Prostate gland (tissue), 2 donors: ENCODE data around the gene FHIT. TPM values are rescaled to one million over a fixed set of nuclear protein-coding genes. Genes with fewer than 3 reads are reported as not detected.

Experiments used
- DNase-seq: peaks from one replicate; pipeline ENCODE4 v3.0.0-alpha.2; 2019; ENCODE audit warnings: low spot score
- H3K27ac ChIP-seq, 2 donors: fragments of 200-600 bp; sonication (generic); 2 replicates each; pipeline ENCODE4 v1.5.1; 2017 to 2019
- H3K27me3 ChIP-seq: fragments of 200-600 bp; sonication (generic); replicated peaks from 2 replicates; pipeline ENCODE4 v1.5.1; 2019; ENCODE audit not compliant: insufficient read depth
- H3K36me3 ChIP-seq, 2 donors: fragments of 200-600 bp; sonication (generic); 1 replicate in 1 of 2; 2 replicates in 1 of 2; pipeline versions ENCODE4 v1.5.1 to v1.8.1; 2017 to 2019
- H3K4me1 ChIP-seq: fragments of 200-600 bp; sonication (generic); replicated peaks from 2 replicates; pipeline ENCODE4 v1.5.1; 2019
- H3K4me3 ChIP-seq, 2 donors: fragments of 200-600 bp; sonication (generic); 2 replicates each; pipeline ENCODE4 v1.5.1; 2017 to 2019
- H3K9me3 ChIP-seq: fragments of 200-600 bp; sonication (generic); 2 replicates; pipeline ENCODE4 v1.5.1; 2017
- POLR2A ChIP-seq: fragments of 450-650 bp; IDR thresholded peaks from one replicate; pipeline ENCODE4 v1.6.1; 2016; ENCODE audit warnings: antibody characterized with exemption, mild to moderate bottlenecking
- POLR2AphosphoS5 ChIP-seq: sonication (generic); formaldehyde crosslinking; IDR thresholded peaks from one replicate; pipeline ENCODE4 v1.6.1; 2017; ENCODE audit warnings: antibody characterized with exemption
- WGBS: methylation state at CpG from one replicate; pipeline ENCODE4 v1.1.5; 2018; 5-methylcytosine and 5-hydroxymethylcytosine counted together
- intact Hi-C: fragments of 100-400 bp; cut with DNase I; formaldehyde crosslinking; loops from one replicate; pipeline ENCODE4 v1.14.2; 2022
- total RNA-seq, 2 donors: library from RNA; depleted of rRNA; stranded (reverse); fragments of >200 nt; gene quantifications; one replicate each; pipeline ENCODE4 v1.1.0, GENCODE V29; 2016
- TF ChIP-seq, protein P1 (sequence below), 4 experiments: fragments of 200-600 bp in 2 of 4; fragments of 450-650 bp in 2 of 4; sonication (generic) in 2 of 4; IDR thresholded peaks; 1 replicate in 3 of 4; 2 replicates in 1 of 4; pipeline ENCODE4 v1.5.1; 2016 to 2019; ENCODE audit warnings: antibody characterized with exemption in 4 of 4, mild to moderate bottlenecking in 2 of 4, moderate library complexity in 2 of 4

Gene FHIT
- total RNA-seq, 2 donors from 2014 or later, result 6.4 to 10.4 TPM

GRCh38 chr3:59821274-59821673 lies 1430.0 kb downstream of the FHIT start:
- Histone ChIP-seq H3K36me3 (no peaks in the 10 kb centered on the region), H3K27me3 (no peaks in the 10 kb centered on the region), H3K4me3 (no peak overlapping the region), H3K4me1 (no peaks in the 10 kb centered on the region), H3K27ac (no peak overlapping the region), H3K9me3 (no peaks in the 10 kb centered on the region)
- WGBS, result 74% methylated on average over 1 of the region's 1 CpG
- no peak for TF ChIP-seq POLR2AphosphoS5
- TF ChIP-seq POLR2A, result no peak
- TF ChIP-seq, protein P1, sequence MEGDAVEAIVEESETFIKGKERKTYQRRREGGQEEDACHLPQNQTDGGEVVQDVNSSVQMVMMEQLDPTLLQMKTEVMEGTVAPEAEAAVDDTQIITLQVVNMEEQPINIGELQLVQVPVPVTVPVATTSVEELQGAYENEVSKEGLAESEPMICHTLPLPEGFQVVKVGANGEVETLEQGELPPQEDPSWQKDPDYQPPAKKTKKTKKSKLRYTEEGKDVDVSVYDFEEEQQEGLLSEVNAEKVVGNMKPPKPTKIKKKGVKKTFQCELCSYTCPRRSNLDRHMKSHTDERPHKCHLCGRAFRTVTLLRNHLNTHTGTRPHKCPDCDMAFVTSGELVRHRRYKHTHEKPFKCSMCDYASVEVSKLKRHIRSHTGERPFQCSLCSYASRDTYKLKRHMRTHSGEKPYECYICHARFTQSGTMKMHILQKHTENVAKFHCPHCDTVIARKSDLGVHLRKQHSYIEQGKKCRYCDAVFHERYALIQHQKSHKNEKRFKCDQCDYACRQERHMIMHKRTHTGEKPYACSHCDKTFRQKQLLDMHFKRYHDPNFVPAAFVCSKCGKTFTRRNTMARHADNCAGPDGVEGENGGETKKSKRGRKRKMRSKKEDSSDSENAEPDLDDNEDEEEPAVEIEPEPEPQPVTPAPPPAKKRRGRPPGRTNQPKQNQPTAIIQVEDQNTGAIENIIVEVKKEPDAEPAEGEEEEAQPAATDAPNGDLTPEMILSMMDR (IDR thresholded peaks at IDR 0.05), result no peak
- no peak for DNase-seq
- intact Hi-C loops, result no loop called here

GRCh38 chr3:59820352-59820934 lies 1430.8 kb downstream of the FHIT start:
- H3K36me3 ChIP-seq, result no peaks in the 10 kb centered on the region

GRCh38 chr3:59818919-59819300 lies 1432.3 kb downstream of the FHIT start:
- no peak for DNase-seq
- WGBS, result 69% methylated on average over 4 of the region's 4 CpGs
- H3K4me3 ChIP-seq, result no peak overlapping the region
- no peaks in the 10 kb centered on the region for H3K4me1 ChIP-seq
- no peak overlapping the region for H3K27ac ChIP-seq
- H3K27me3 ChIP-seq, result no peaks in the 10 kb centered on the region
- intact Hi-C loops, result no loop called here
- no peaks in the 10 kb centered on the region for H3K36me3 ChIP-seq
- H3K9me3 ChIP-seq, result no peaks in the 10 kb centered on the region
- TF ChIP-seq POLR2A, result no peak
- no peak for TF ChIP-seq POLR2AphosphoS5
- TF ChIP-seq, protein P1 (IDR thresholded peaks at IDR 0.05), result no peak

More at GRCh38 chr3:59820352-59820934, 1430.8 kb downstream of the FHIT start:
- intact Hi-C loops, result no loop called here
- Histone ChIP-seq H3K27me3 (no peaks in the 10 kb centered on the region), H3K4me3 (no peak overlapping the region), H3K9me3 (no peaks in the 10 kb centered on the region), H3K4me1 (no peaks in the 10 kb centered on the region), H3K27ac (no peak overlapping the region)
- no peak for DNase-seq
- TF ChIP-seq, protein P1 (IDR thresholded peaks at IDR 0.05), result no peak
- no peak for TF ChIP-seq POLR2A
- TF ChIP-seq POLR2AphosphoS5, result no peak
- 76% methylated on average over 3 of the region's 3 CpGs for WGBS

GRCh38 chr3:59818033-59818918 lies 1433.0 kb downstream of the FHIT start:
- no peaks in the 10 kb centered on the region for H3K36me3 ChIP-seq
- no peaks in the 10 kb centered on the region for H3K4me1 ChIP-seq
- peak; percentile 74 for DNase-seq
- H3K4me3 ChIP-seq, result no peak overlapping the region
- intact Hi-C loops, result no loop called here
- H3K27me3 ChIP-seq, result no peaks in the 10 kb centered on the region
- H3K9me3 ChIP-seq, result no peaks in the 10 kb centered on the region
- peak overlapping the region in 1 of 2 donors; percentile 21 for H3K27ac ChIP-seq
- peak; percentile 63 for TF ChIP-seq POLR2AphosphoS5
- TF ChIP-seq, protein P1 (IDR thresholded peaks at IDR 0.05), result no peak
- 30% methylated on average over 16 of the region's 16 CpGs for WGBS
